Skeletal muscle tissue (tissue), 4 donors: ENCODE measurements around the gene INO80B. TPM values are rescaled to one million over a fixed set of nuclear protein-coding genes. Genes with fewer than 3 reads are reported as not detected.
A peak's percentile ranks its signal among the peaks of the same experiment; 100 is the strongest.
"Not testable (repeated sequence)": the region's sequence is repeated elsewhere in the genome, so short reads cannot be mapped to it uniquely, and the experiment has no call there.

Experiments
- H3K27ac ChIP-seq: one replicate; pipeline ENCODE4 v1.7.0; 2013; ENCODE audit warnings: mild to moderate bottlenecking, low read depth, low read length, inconsistent platforms
- H3K27me3 ChIP-seq, 3 donors: one replicate each; pipeline ENCODE4 v1.7.0; 2013; ENCODE audit warnings: low read length in 3 of 3; ENCODE audit not compliant: control insufficient read depth in 3 of 3, insufficient read depth in 3 of 3
- H3K36me3 ChIP-seq, 3 donors: one replicate each; pipeline ENCODE4 v1.7.0; 2013; ENCODE audit warnings: low read length in 3 of 3; ENCODE audit not compliant: control insufficient read depth in 3 of 3, insufficient read depth in 3 of 3
- H3K4me1 ChIP-seq, 3 donors: one replicate each; pipeline ENCODE4 v1.7.0; 2013; ENCODE audit warnings: low read length in 3 of 3, mild to moderate bottlenecking in 3 of 3; ENCODE audit not compliant: control insufficient read depth in 3 of 3, insufficient read depth in 3 of 3
- H3K4me3 ChIP-seq, 3 donors: one replicate each; pipeline ENCODE4 v1.7.0; 2013; ENCODE audit warnings: low read length in 3 of 3
- H3K9ac ChIP-seq, 3 donors: one replicate each; pipeline ENCODE4 v1.7.0; 2013; ENCODE audit warnings: low read length in 3 of 3, mild to moderate bottlenecking in 3 of 3, moderate library complexity in 2 of 3, low read depth in 1 of 3
- H3K9me3 ChIP-seq, 3 donors: one replicate each; pipeline ENCODE4 v1.7.0; 2013; ENCODE audit warnings: low read length in 3 of 3; ENCODE audit not compliant: control insufficient read depth in 3 of 3
- total RNA-seq: library from RNA; depleted of rRNA; stranded (reverse); fragments of >200 nt; gene quantifications from one replicate; pipeline ENCODE4 v1.2.3, GENCODE V29; 2014
- donor health status: Osteomylitis.

INO80B gene
- total RNA-seq, 1 donor from 2014 or later = 12.5 TPM

- H3K9me3 ChIP-seq = no peaks in the 10 kb centered on the region
- H3K27me3 ChIP-seq = no peaks in the 10 kb centered on the region
- no peak overlapping the region for H3K4me3 ChIP-seq
- peaks cover 18 to 34% (median 22%) of the 10 kb centered on the region in 3 donors for H3K4me1 ChIP-seq
- H3K9ac ChIP-seq = no peak overlapping the region
- H3K27ac ChIP-seq = no peak overlapping the region
- H3K36me3 ChIP-seq = peaks cover 17 to 22% (median 22%) of the 10 kb centered on the region in 3 donors
Observed at GRCh38 chr2:74462054-74462785, 7.3 kb downstream of the INO80B start.

DNA sequence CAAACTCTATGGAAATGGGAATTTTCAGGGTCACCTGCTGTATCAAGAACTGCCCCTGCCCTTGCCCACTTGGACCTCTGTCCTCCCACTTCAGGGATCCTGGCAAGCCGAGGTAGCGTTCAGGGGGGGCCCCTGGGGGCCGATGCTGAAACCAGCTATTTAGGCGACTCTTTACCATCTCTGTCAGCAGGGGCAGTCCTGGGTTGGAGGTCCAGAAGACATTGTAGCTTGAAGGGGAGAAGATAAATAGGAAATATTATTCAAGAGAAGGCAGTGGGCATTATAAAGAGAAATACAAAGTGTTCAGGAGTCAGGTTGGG lies 7.9 kb downstream of the INO80B start:
- Histone ChIP-seq H3K4me1 (peaks cover 15 to 30% (median 22%) of the 10 kb centered on the region in 3 donors), H3K4me3 (no peak overlapping the region), H3K9ac (no peak overlapping the region), H3K36me3 (peaks cover 17 to 22% (median 22%) of the 10 kb centered on the region in 3 donors), H3K27ac (no peak overlapping the region), H3K9me3 (no peaks in the 10 kb centered on the region), H3K27me3 (no peaks in the 10 kb centered on the region)

GRCh38 chr2:74464406-74464805 lies 9.5 kb downstream of the INO80B start:
- Histone ChIP-seq H3K27ac (peak overlapping the region; percentile 70), H3K4me1 (peaks cover 10 to 19% (median 14%) of the 10 kb centered on the region in 3 donors), H3K9ac (peak overlapping the region; percentile 88 to 93 (median 91)), H3K36me3 (peaks cover 17 to 22% (median 22%) of the 10 kb centered on the region in 3 donors), H3K4me3 (peak overlapping the region; percentile 81 to 91 (median 87)), H3K27me3 (no peaks in the 10 kb centered on the region), H3K9me3 (no peaks in the 10 kb centered on the region)

DNA sequence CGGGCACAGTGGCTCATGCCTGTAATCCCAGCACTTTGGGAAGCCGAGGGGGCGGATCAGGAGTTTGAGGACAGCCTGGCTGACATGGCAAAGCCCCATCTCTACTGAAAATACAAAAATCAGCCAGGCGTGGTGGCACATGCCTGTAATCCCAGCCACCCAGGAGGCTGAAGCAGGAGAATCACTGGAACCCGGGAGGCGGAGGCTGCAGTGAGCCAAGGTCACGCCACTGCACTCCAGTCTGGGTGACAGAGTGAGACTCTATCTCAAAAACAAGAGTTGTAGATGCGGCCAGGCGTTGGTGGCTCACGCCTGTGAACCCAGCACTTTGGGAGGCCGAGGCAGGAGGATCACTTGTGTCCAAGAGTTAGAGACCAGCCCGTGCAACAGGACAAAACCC lies 15.9 kb downstream of the INO80B start:
- H3K4me1 ChIP-seq = peaks cover 23 to 34% (median 31%) of the 10 kb centered on the region in 3 donors
- H3K4me3 ChIP-seq = peak overlapping the region in 1 of 3 donors; percentile 35
- peaks cover 11 to 19% (median 15%) of the 10 kb centered on the region in 3 donors for H3K36me3 ChIP-seq
- not testable (repeated sequence) for H3K9ac ChIP-seq, H3K9me3 ChIP-seq, H3K27me3 ChIP-seq, H3K27ac ChIP-seq

- Histone ChIP-seq H3K9ac (peak overlapping the region; percentile 92 to 99 (median 99)), H3K4me3 (peak overlapping the region; percentile 89 to 100 (median 99)), H3K9me3 (no peaks in the 10 kb centered on the region), H3K4me1 (peaks cover 20 to 29% (median 26%) of the 10 kb centered on the region in 3 donors), H3K27ac (peak overlapping the region; percentile 85), H3K36me3 (peaks cover 14 to 19% (median 16%) of the 10 kb centered on the region in 3 donors), H3K27me3 (no peaks in the 10 kb centered on the region)
Observed at GRCh38 chr2:74471332-74472065, 16.6 kb downstream of the INO80B start.

- Histone ChIP-seq H3K27ac (peak within 1 kb of the TSS; percentile 85), H3K4me1 (peaks cover 20 to 29% (median 26%) of the 10 kb centered on the region in 3 donors), H3K27me3 (no peaks in the 10 kb centered on the region), H3K36me3 (peaks cover 14 to 24% (median 23%) of the 10 kb centered on the region in 3 donors), H3K9me3 (no peaks in the 10 kb centered on the region), H3K9ac (peak within 1 kb of the TSS; percentile 92 to 99 (median 99)), H3K4me3 (peak within 1 kb of the TSS; percentile 89 to 100 (median 99))
Observed at GRCh38 chr2:74472086-74472944, 17.4 kb downstream of the INO80B start, which contains the start of gene MRPL53. MRPL53 (minus strand) TSS chr2:74472680; CDS start chr2:74472660, 20 bp downstream.

DNA sequence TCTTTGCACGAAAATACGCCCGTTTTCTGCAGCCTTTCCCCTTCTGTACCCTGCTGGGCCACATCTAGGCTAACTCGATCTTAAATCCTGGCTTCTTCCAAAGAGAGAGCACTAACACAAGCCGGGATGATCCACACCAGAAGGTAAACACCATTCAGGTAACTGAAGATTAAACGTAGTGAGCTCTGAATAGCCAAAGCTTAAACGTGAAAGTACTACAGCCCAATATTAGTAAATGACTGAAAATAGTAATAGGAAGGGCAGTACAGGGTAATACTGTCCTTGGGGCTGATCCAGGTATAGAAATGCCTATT lies 18.0 kb downstream of the INO80B start:
- Histone ChIP-seq H3K27me3 (no peaks in the 10 kb centered on the region), H3K4me3 (peak overlapping the region; percentile 89 to 100 (median 99)), H3K36me3 (peaks cover 14 to 28% (median 27%) of the 10 kb centered on the region in 3 donors), H3K9ac (peak overlapping the region; percentile 92 to 99 (median 99)), H3K9me3 (no peaks in the 10 kb centered on the region), H3K27ac (peak overlapping the region; percentile 85), H3K4me1 (peaks cover 20 to 29% (median 26%) of the 10 kb centered on the region in 3 donors)

- H3K4me1 ChIP-seq = peaks cover 20 to 29% (median 26%) of the 10 kb centered on the region in 3 donors
- no peaks in the 10 kb centered on the region for H3K9me3 ChIP-seq
- H3K36me3 ChIP-seq = peaks cover 14 to 29% (median 27%) of the 10 kb centered on the region in 3 donors
- H3K27me3 ChIP-seq = no peaks in the 10 kb centered on the region
- H3K9ac ChIP-seq = no peak overlapping the region
- H3K4me3 ChIP-seq = no peak overlapping the region
- H3K27ac ChIP-seq = no peak overlapping the region
Observed at GRCh38 chr2:74474481-74474880, 19.6 kb downstream of the INO80B start.

- Histone ChIP-seq H3K27me3 (no peaks in the 10 kb centered on the region), H3K36me3 (peaks cover 19 to 33% (median 27%) of the 10 kb centered on the region in 3 donors), H3K9ac (no peak overlapping the region), H3K4me1 (peaks cover 20 to 29% (median 26%) of the 10 kb centered on the region in 3 donors), H3K4me3 (no peak overlapping the region), H3K27ac (no peak overlapping the region), H3K9me3 (no peaks in the 10 kb centered on the region)
Observed at GRCh38 chr2:74474899-74475298, 20.0 kb downstream of the INO80B start.
